Activated CD8-positive, alpha-beta memory T cell treated with anti-CD3 and anti-CD28 coated beads, Interleukin-2, amount 50 U/mL, for 24 hours (primary cell): ENCODE measurements around the gene MDN1.
"Not testable (repeated sequence)": the region's sequence is repeated elsewhere in the genome, so short reads cannot be mapped to it uniquely, and the experiment has no call there.

Experiments used
- DNase-seq: peaks from one replicate; pipeline ENCODE4 v3.0.0-alpha.2; 2020; ENCODE audit errors: extremely low read depth

MDN1 gene

DNA sequence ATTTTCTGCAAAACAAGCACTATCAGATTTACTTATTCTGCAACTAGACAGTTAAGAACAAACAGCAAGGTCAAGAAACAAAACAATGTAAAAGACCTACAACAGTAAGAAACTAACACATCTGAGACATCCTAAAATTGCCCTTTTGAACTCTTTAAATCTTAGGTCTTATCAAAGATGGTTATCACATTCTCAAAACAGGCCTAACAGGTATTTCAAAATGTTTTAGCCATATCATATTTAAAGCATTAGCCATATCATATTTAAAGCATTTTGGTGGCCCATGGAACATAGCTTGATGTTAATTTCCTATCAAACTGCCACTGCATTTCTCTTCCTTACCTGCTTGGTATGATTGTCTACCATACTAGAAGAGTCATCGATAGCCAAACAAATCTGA lies 169.9 kb downstream of the MDN1 start:
- DNase-seq = no peak

DNA sequence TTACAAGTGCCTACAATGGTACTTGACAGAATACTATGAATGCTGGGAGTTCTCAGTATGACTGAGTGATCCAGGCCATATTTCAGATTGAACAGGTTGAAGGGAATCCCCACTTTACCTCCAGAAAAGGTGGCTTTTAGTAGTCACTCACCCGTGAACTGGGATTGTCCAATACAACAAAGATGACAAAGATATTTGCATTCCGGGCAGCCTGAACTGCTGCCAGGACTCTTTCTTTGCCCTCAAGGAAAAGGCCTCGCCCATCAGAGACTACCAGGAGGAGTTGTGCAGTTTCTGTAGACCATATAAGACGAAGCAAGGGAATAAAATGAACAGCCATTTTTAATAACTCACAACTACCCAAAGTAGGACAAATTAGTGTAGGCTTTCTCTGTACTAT lies 174.7 kb downstream of the MDN1 start:
- no peak for DNase-seq

DNA sequence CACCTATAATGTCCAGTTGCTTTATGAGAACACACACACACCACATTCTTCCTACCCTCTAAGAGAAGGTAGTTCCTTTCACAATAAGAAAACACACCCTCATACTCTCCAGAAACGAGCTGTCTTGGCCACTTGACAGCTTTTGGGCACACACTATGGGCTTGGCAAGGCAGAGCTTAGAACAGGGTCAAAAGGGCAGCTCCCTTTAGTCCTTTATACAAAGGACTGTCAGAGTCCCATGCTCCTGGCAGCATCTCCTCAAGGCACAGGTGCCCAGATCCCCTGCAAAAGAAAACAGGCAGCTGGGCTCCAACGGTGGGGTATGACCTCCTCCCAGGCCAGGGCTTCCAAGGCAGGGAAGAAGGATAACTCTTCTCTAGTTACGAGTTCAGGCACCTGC lies 176.2 kb downstream of the MDN1 start:
- DNase-seq = no peak

DNA sequence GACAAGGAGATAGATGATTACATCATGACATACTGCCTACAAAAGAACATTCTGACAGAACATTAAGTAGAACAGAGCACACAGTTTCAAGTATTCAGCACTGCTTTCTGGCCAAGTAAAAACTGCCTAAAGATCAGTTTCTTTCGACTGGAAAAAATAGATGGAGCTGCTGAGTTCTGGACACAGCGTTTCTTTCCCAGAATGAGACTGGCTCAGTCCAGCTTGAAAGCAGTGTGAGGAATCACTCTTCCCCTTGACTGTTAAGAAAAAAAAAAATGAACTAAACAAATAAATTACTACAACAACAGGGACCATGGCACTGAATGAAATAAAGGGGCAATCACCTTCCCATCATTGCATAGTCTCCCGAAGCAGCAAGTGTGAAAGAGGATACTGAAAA lies 176.6 kb downstream of the MDN1 start:
- no peak for DNase-seq

DNA sequence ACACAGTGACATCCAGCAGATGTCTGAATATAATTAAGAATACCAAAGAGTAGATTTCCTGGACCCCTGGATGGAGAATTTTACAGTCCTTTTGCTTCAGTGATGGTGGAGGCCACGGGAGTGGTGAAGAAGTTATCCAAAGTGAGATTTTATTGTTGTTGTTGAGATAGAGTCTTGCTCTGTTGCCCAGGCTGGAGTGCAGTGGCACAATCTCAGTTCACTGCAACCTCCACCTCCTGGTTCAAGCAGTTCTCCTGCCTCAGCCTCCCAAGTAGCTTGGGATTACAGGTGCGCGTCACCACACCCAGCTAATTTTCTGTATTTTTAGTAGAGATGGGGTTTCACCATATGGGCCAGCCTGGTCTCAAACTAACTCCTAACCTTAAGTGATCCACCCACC lies 178.0 kb downstream of the MDN1 start:
- not testable (repeated sequence) for DNase-seq

DNA sequence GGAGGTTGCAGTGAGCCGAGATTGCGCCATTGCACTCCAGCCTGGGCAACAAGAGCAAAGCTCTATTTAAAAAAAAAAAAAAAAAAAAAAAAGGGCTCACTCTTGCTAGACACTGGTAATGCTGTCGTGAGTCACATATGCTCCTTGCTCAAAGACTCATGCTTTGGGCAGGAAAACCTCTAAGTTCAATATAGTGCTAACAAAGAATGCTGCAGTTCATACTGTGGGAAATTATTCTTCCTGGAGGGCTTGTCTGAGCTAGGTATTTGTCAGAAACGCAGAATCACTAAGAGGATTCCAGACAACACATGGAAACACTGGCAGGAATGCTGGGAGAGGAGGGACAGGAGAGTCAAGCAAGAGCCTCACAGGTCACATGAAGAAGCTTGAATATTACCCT lies 178.8 kb downstream of the MDN1 start:
- DNase-seq = no peak

DNA sequence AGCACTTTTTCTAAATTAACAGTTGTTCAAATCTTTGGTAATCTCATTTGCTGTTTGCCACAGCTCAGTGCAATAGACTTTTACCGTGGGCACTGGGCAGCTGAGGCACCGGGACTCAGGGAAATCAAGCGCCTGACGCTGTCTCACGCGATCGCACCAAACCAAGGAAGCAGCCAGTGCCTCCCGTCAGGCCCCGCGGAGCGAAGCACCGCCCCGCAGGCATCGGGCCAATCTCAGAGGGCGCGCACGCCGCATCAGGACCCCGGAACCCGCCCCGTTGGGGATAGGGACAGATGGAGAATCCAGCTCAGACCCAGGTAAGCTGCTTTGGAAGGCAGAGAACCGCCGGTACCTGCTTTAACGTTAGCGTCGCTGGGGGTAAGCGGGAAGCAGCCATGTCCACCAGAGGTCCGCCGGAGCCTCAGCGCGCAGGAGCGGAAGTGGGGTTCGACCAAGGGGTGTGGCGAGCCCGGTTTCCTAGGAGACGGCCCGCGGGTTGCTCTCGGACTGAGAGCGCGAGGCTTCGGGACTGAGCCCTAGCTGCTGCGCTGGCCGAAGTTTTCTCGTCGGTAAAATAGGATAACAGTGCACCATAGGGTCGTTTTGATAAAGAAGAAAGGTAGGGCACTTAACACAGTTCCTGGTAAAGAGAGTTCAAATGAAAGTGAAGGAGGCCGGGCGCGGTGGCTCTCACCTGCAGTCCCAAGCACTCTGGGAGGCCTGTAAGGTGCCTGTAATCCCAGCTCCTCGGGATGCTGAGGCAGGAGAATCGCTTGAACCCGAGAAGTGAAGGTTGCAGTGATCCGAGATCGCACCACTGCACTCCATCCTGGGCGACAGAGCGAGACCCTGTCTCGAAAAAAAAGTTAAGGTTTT lies 181.0 kb downstream of the MDN1 start, which contains the start of gene LYRM2:
Gene LYRM2, minus strand, starts transcription at position 428 of the 876 bp plus-strand sequence. Its CDS starts 31 bp downstream, at position 397.
- peak; percentile 76 for DNase-seq

DNA sequence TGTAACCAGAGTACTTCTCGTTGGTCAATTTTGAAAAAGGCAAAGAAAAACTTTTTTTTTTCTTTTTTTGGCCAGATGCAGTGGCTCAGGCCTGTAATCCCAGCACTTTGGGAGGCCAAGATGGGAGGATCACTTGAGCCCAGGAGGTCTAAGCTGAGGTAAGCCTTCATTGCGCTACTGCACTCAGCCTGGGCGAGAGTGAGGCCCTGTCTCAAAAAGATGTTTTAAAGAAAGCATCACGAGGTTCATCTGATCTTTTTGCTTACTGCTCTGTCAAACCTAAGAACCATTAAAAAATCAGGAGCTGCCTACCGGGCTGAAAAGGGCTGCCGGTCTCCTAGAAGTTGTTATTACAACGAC lies 181.7 kb downstream of the MDN1 start:
- DNase-seq = no peak

DNA sequence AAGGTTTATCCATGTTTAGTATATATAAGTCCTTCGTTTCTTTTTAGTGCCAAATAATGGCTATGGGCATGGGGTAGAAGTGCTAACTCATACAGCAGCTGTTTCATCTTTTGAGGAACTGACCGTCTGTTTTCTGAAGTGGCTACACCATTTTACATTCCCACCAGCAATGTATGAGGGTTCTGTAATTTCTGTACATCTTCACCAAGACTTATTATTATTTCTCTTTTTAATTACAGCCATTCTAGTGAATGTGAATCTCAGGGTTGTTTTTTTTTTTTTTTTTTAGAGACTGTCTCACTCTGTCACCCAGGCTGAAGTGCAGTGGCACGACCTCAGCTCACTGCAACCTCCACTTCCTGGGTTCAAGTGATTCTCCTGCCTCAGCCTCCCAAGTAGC lies 183.2 kb downstream of the MDN1 start:
- DNase-seq = not testable (repeated sequence)

DNA sequence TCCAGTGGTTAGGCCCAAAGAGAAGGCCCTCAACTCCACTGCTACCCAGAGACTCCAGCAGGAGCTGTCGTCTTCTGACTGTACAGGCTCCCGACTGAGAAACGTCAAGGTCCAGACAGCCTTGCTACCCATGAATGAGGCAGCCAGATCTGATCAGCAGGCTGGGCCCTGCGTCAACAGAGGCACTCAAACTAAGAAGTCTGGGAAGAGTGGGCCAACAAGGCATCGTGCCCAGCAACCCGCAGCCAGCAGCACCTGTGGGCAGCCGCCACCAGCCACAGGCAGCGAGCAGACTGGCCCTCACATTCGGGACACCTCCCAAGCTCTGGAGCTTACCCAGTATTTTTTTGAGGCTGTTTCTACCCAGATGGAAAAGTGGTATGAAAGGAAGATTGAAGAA lies 189.1 kb downstream of the MDN1 start:
- DNase-seq = no peak

DNA sequence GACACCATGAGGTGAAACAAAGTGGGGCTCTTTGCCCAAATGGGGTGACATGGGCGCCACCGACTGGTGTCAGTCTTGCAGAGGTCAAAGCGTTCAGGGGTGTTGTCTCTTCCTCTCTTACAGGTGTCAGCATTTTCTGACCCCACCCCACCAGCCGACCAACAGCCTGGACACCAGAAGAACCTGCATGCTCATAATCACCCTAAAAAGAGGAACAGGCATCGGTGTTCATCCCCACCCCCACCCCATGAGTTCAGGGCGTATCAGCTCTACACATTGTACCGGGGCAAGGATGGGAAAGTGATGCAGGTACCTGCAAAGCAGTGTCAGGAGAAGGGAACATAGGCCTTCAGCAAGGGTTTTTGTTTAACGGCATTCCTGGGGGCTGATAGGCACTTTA lies 195.8 kb downstream of the MDN1 start:
- DNase-seq = no peak

DNA sequence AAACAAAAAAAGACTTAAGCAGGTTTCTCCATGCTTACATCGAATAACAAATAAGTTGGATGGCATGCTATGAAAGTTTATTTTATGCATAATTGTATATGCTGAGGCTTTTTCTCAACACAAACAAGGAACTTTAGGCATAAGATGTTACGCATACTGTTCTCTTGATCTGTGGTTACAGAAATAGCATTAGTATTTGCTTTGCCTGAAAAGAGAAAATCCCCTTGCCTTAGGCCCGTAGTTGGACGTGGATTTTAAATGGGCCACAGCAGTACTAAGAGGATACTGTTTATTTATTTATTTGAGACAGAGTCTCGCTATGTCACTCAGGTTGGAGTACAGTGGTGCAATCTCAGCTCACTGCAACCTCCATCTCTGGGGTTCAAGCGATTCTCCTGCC lies 200.0 kb downstream of the MDN1 start:
- no peak for DNase-seq

DNA sequence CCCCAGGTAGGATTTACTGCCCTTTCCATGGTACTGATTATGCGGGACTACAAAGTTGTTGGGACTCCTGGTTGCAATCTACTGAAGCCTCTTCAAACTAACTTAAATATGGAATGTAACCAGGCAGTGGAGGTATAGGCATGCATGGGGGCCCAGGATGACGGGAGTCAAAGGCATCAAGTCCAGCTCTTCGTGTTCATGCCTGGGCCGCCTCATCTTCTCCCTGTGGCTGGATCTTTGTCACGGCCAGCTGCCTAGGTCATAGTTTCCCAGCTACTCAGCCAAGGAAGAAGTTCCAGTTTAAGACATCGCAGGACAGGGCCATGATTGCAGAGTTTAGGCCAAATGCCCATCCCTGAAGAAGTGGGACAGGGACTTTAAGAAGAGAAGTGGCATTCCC lies 201.6 kb downstream of the MDN1 start:
- no peak for DNase-seq

DNA sequence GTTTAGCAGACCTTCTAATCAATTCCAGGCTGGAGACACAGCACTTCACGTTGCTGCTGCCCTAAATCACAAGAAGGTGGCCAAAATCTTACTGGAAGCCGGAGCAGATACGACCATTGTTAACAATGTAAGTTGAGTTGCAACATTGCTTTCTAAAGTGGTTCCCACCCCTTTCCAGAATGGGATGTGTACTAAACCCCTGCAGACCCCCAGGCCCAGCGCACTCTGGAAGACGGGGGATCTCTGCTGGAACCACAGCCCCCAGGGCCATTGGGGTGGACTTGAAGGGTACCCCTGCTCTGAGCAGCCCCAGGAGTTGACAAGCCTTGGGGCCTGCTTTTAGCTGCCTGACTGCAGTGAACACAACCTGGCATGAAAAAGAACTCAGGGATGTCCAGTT lies 203.1 kb downstream of the MDN1 start:
- no peak for DNase-seq

DNA sequence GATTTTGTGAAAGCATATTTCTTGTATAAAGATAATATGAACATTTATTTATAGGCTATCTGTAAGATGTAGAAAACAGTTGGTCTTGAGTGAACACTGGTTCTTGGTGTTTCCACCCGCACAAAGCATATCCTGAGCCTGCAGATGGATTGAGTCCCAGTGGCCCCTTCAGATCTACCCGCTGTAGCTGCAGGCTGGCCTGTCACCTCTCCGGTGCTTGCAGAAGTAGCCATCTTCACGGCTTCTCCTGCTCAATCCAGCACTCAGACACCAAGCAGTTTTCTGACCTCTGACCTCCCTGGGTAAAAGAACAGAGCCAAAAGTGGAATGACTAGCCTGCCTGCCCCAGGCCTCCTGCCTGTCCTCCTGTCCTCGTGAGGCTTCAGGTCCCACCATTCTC lies 203.7 kb downstream of the MDN1 start:
- DNase-seq = no peak

DNA sequence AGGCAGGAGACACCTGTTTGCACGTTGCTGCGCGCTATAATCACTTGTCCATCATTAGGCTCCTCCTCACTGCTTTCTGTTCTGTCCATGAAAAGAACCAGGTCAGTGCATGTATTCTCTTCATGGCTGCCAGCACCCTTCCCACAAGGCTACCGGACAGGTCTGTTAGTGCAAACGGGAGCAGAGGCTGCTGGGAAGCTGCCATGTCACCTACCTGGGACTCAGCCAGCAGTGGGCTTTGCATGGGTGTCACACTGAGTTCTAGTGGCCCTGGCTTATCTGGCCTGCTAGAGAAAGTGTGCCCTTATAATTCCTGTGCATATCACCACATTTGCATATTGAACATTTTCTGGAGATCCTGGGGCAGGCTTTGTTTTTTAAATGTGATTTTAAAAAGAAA lies 205.8 kb downstream of the MDN1 start:
- no peak for DNase-seq

DNA sequence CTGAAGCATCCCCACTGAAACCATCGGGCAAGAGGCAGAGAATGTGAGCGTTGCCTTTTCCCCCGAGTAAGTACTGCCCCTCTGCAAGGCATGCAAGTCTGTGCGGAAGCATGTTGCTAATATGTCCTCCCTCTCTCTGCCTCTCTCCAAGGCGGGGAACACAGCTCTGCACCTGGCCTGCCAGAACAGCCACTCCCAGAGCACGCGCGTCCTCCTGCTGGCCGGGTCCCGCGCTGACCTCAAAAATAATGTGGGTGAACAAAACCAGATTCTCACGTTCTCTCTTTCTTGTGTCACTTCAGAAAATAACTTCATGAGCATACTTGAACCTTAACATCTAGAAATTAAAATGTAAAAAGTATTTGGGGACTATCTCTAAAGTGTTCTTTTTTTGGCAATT lies 207.5 kb downstream of the MDN1 start:
- no peak for DNase-seq

DNA sequence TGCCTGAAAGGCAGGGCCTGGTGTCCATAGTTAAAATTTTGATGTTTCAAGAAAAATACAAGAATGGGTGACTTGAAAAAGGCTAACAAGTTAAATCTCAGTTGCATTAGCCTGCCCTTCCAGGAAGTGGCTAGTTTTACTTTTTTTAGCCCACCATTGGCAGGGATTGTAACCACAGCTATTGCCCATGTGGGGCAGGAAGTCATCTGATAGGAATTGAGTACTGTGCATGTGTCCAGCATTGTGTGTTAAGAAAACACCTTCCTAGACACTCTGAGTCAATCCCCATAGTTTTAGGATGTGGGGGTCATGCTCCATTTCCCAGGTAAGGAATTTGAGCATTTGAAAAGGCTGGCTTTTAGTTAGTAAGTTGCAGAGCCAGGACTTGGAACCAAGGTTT lies 207.9 kb downstream of the MDN1 start:
- no peak for DNase-seq

DNA sequence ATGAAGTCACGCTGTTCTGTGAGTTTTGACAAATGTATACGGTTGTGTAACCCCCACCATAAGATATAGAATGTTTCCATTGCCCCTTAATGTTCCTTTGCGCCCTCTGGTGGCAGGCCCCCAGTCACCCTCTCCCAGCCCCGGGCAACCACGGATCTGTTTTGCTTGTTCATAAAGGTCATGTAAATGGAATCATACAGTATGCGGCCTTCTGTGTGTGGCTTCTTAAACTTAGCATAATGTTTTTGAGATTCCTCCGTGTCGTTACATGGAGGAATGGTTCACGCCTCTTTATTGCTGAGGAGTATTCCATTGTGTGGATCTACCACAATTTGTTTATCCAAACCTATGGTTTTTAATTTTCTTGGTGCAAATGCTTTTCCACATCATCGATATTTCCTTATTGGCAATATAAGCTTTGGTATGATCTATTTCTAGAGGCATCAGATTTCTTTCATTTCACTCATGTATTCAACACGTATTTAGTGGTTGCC lies 209.4 kb downstream of the MDN1 start:
- DNase-seq = peak; percentile 69

DNA sequence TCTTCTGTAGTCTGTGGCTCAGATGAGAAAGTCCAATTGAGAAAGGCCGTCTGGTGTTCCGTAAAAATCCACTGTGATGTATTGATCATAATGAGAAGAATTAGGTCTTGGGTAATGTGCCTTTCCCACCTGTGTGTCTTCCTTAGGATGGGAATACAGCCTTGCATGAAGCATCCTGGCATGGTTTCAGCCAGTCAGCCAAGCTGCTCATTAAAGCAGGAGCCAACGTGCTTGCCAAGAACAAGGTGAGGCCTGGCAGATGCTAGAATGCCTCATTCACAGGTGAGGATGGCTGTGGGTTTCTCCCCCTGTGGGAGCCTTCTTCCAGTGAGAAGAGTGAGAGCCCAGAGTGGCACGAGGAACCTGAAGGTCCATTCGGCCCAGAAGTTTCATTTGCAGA lies 213.7 kb downstream of the MDN1 start:
- DNase-seq = no peak

DNA sequence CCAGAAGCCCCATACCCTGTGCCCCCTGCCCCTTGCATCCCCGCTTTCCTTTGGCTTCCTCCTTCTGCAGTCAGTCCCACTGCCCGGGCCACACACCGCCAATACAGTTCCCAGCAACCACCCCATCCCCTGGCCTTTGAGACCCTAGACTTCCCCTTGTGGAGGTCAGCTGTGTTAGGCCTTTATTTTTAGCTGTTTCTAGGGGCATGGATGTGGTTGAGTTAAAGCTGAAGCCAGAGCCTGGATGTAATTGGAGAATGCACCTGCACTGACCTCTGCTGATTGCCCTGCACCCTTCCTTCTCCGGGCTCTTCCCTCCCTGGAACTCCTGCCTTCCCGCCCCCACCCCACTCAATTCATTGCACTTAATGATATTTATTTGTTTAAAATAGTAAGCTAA lies 214.9 kb downstream of the MDN1 start:
- DNase-seq = no peak

DNA sequence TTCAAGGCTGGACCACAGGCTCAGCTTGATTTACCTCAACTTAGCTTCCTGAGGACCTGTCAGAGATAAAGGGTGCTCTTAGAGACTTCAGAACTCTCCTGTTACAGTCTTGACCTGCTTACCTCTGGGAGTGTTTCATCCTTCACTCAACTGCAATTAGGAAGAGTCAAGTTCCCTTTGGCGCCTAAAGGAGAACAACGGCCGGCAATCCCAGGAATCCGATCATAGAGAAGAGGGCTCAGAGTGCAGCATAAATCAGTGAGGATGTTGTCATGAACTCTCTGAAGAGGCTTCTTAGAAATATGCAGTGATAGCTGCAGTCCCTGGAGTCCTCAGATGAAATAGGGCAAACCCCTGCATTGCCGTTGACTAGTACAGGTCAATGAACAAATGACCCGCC lies 217.4 kb downstream of the MDN1 start:
- DNase-seq = no peak

DNA sequence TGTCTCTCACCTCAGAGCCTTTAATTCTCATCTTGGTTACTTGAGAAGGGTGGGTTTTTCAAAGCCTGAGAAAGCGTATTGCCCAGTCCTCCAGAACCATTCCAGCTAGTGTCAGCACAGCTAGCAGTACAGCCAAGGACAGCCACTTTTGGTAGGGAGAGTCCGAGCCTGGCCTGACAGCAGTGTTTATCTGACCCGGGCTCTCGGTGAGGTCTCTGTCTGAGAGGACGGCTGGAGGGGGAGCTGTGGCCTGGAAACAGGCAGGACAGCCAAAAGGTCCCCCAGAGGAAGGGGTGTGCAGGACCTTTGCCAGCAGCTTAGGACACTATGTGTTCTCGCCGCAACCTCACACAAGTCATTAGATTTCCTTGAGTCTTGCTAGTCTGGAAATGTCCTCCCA lies 219.9 kb downstream of the MDN1 start:
- no peak for DNase-seq

DNA sequence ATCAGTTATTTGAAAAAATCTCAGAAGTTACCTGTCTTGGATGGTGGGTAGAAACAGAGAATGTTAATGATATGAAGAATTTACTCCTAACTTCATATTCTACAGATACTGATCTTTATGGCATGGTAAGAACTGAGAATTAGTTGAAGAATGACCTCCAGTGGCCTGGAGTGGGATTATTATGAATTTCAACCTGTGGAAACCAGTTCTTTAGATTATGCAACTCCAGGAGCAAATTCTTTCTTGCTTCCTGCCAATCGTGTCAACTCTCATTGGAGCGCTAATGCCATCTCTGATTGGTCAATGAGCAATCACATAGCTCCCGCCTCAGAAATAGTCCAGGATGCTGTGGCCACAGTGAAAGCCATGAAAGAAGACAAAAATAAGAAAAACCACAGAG lies 221.6 kb downstream of the MDN1 start:
- DNase-seq = no peak
